MCF 10A (cell line): Measurements from ENCODE around the gene FAF1. TPM values are rescaled to one million over a fixed set of nuclear protein-coding genes. Genes with fewer than 3 reads are reported as not detected.

Source experiments
- BruUV-seq: library from RNA; stranded (reverse); fragments of 400-500 nt; replicated peaks from 2 replicates; lab custom pipeline; 2021; lab: Mats Ljungman, UMichigan
- CTCF ChIA-PET: fragments of 300-600 bp; sonication (Branson Sonifier 250); formaldehyde crosslinking; extraction: SDS; loops from one replicate; lab custom pipeline; 2021; ENCODE audit warnings: antibody characterized with exemption, inconsistent platforms; lab: Yijun Ruan, JAX
- POLR2A ChIA-PET: fragments of 300-600, 350-650 bp; sonication (Branson Sonifier 250); formaldehyde crosslinking; extraction: SDS; loops from one replicate; lab custom pipeline; 2020; ENCODE audit warnings: antibody characterized with exemption, inconsistent platforms; lab: Yijun Ruan, JAX
- DNase-seq: peaks from one replicate; pipeline ENCODE4 v3.0.0-alpha.2; 2018; ENCODE audit not compliant: unreplicated experiment
- H3K27ac Mint-ChIP-seq: one replicate; pipeline ENCODE4 v1.8.0; 2022; ENCODE audit warnings: mild to moderate bottlenecking, low read depth, mixed read lengths; ENCODE audit not compliant: unreplicated experiment
- H3K27me3 Mint-ChIP-seq: one replicate; pipeline ENCODE4 v1.8.0; 2022; ENCODE audit warnings: mixed read lengths; ENCODE audit not compliant: insufficient read depth, unreplicated experiment
- H3K36me3 Mint-ChIP-seq: one replicate; pipeline ENCODE4 v1.8.0; 2022; ENCODE audit warnings: mild to moderate bottlenecking, moderate library complexity, mixed read lengths; ENCODE audit not compliant: insufficient read depth, unreplicated experiment
- H3K4me1 Mint-ChIP-seq: one replicate; pipeline ENCODE4 v1.8.0; 2022; ENCODE audit warnings: mixed read lengths; ENCODE audit not compliant: insufficient read depth, unreplicated experiment
- H3K4me3 Mint-ChIP-seq: one replicate; pipeline ENCODE4 v1.8.0; 2022; ENCODE audit warnings: mild to moderate bottlenecking, moderate library complexity, mixed read lengths; ENCODE audit not compliant: unreplicated experiment
- H3K9me3 Mint-ChIP-seq: one replicate; pipeline ENCODE4 v1.8.0; 2022; ENCODE audit warnings: mixed read lengths; ENCODE audit not compliant: unreplicated experiment
- intact Hi-C: fragments of 100-400 bp; cut with micrococcal nuclease; formaldehyde crosslinking; loops from 2 replicates; pipeline ENCODE4 v1.14.1; 2022
- total RNA-seq: library from RNA; stranded (reverse); gene quantifications from 2 replicates; pipeline ENCODE4 v1.2.3, GENCODE V29; 2022
- TF ChIP-seq, protein P1 (sequence below): fragments of 200-600 bp; IDR thresholded peaks from one replicate; pipeline ENCODE4 v1.8.0; 2022; ENCODE audit warnings: antibody characterized with exemption, mild to moderate bottlenecking; ENCODE audit not compliant: unreplicated experiment

The FAF1 gene
- total RNA-seq, 1 experiment from 2014 or later: 93.2 TPM

DNA sequence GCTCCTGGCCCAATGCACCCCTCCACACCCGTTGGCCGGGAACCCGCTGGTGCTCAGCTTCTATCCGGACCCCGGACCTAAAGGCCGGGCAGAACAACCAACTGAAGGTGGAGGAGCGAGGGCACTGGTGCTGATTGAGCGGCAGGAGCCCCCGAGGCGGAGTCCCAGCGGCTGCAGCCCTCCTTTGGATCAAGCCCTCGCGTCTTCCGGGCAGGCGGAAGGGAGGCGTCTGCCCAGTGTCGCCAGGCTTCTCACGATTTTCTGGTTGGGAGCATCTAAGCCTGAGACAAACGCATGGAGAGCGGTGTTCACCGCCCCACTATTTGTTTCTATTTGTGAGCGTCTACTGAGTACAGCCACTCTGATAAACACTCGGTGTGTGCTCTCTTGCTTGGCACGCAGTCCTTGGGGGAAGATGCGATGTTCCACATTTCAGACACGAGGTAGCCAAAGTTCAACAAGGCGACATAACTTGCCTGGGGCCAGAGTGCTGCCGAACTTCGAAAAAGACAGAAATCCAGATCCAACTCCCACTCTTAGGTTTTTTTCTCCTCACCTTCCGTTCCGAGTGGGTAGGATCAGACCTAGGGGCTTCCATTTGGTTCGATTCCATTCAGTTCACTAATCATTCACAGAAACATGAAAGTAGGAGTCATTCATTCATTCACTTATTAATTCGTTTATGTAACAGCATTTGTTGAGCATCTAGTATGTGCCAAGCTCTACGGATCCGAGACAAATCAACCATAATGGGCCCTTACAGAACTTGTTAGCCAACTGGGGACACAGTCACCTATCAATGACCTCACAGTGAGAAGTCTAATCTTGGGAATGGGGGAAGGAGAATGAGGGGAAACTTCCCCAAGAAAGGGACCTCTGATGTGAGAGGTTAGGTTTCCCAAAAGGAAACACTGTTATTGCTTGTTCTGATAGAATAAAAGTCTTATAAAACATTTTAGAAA is 532.0 kb downstream of the FAF1 start:
- peaks cover 34% of the 10 kb centered on the region for H3K27me3 Mint-ChIP-seq
- CTCF ChIA-PET: no interaction called here
- H3K27ac Mint-ChIP-seq: no peak overlapping the region
- H3K4me1 Mint-ChIP-seq: no peaks in the 10 kb centered on the region
- TF ChIP-seq, protein P1, sequence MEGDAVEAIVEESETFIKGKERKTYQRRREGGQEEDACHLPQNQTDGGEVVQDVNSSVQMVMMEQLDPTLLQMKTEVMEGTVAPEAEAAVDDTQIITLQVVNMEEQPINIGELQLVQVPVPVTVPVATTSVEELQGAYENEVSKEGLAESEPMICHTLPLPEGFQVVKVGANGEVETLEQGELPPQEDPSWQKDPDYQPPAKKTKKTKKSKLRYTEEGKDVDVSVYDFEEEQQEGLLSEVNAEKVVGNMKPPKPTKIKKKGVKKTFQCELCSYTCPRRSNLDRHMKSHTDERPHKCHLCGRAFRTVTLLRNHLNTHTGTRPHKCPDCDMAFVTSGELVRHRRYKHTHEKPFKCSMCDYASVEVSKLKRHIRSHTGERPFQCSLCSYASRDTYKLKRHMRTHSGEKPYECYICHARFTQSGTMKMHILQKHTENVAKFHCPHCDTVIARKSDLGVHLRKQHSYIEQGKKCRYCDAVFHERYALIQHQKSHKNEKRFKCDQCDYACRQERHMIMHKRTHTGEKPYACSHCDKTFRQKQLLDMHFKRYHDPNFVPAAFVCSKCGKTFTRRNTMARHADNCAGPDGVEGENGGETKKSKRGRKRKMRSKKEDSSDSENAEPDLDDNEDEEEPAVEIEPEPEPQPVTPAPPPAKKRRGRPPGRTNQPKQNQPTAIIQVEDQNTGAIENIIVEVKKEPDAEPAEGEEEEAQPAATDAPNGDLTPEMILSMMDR: no peak
- no peaks in the 10 kb centered on the region for H3K36me3 Mint-ChIP-seq
- POLR2A ChIA-PET: no interaction called here
- H3K9me3 Mint-ChIP-seq: no peaks in the 10 kb centered on the region
- intact Hi-C loops: no loop called here
- H3K4me3 Mint-ChIP-seq: no peak overlapping the region
- no TSS peak for BruUV-seq
- DNase-seq: no peak

DNA sequence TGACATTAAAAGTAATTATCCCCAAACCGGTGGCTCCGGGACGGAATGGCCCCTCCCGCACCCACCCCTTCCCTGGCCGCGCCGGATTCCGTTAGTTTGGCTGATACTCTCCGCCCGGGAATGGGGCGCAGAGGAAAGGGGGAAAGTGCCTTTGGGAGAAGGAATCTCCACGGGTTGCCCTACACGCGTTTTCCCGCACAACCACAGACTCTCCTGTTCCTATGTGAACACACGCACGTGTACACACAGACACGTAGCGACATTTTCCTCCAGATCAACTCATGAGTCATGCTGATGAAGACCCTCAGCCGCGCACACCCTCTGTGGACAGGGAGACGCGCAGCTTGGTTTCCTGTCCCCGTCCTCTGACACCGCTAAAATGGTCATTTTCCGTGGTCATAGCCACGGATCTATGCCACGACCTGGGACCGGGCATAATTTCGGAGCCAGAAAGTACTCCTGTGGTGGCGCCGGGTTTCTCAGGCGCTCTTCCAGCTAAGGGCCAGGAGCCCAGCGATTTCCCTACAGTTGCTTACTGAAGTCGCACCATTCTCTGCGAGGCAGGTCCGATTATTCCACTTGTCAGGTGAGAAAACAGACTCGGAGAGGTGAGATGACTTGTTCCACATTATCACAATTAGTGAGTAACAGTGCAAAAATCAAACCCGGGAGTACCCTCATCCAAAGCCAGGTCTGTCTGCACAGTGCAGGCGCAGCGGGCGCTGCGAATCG is 532.8 kb downstream of the FAF1 start:
- Mint-ChIP-seq H3K27ac (no peak overlapping the region), H3K9me3 (no peaks in the 10 kb centered on the region), H3K4me3 (no peak overlapping the region), H3K27me3 (peaks cover 34% of the 10 kb centered on the region), H3K36me3 (no peaks in the 10 kb centered on the region), H3K4me1 (no peaks in the 10 kb centered on the region)
- ChIA-PET CTCF (no interaction called here), POLR2A (no interaction called here)
- intact Hi-C loops: no loop called here
- no TSS peak for BruUV-seq
- no peak for DNase-seq
- TF ChIP-seq, protein P1: no peak

DNA sequence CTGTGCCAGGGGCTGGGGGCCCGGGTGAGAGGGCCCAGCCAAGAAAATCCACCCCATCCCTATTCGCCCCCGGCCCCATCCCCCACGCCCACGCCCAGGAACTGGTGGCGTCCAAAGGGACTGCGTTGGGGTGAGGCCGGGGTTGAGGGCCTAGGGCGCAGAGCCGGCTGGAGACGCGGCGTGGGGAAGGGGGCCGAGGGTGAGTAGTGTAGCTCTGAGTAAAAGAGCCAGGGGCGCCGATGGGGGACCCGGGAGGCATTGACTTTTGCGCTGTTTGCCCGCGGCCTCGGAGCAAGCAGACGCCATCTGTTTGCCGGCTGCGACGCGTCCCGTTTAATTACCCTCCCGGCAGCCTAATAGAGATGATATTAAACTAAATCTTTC is 533.4 kb downstream of the FAF1 start:
- H3K4me3 Mint-ChIP-seq: no peak overlapping the region
- DNase-seq: no peak
- H3K9me3 Mint-ChIP-seq: no peaks in the 10 kb centered on the region
- peaks cover 34% of the 10 kb centered on the region for H3K27me3 Mint-ChIP-seq
- no TSS peak for BruUV-seq
- TF ChIP-seq, protein P1: no peak
- no peaks in the 10 kb centered on the region for H3K4me1 Mint-ChIP-seq
- ChIA-PET CTCF (no interaction called here), POLR2A (no interaction called here)
- no peaks in the 10 kb centered on the region for H3K36me3 Mint-ChIP-seq
- intact Hi-C loops: no loop called here
- no peak overlapping the region for H3K27ac Mint-ChIP-seq

DNA sequence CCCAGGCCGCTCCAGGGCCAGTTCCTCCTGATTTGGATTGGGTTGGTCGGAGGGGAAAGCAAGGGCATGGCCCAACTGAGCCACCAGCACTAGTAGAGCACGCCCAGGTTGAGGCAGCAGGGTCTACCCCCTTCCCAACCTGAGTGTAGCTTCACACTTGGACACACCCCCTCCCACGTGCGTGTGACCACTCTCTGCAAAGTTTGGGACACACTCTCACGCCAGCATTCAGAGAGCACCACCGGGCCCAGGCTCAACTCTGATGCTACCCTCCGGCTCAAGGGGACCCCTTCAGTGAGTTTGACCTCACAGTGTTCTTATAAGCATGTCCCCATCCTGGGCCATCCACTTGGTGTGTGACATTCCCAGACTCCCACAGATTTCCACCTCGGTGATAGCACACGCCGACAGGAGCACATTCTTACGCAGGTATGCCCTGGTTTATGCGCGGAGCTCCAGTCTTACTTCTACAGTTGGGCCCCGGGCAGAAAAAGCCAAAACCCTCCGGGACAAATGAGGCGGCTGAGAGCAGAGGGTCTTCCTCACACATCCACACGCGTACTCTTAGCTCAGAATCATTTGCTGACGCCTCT is 533.9 kb downstream of the FAF1 start:
- Mint-ChIP-seq H3K4me1 (no peaks in the 10 kb centered on the region), H3K9me3 (no peaks in the 10 kb centered on the region), H3K4me3 (no peak overlapping the region), H3K27ac (no peak overlapping the region), H3K27me3 (peaks cover 33% of the 10 kb centered on the region), H3K36me3 (no peaks in the 10 kb centered on the region)
- intact Hi-C loops: no loop called here
- no TSS peak for BruUV-seq
- ChIA-PET POLR2A (no interaction called here), CTCF (no interaction called here)
- TF ChIP-seq, protein P1: no peak
- DNase-seq: no peak
